ENCODE data around the gene SERGEF. TPM values are rescaled to one million over a fixed set of nuclear protein-coding genes. Genes with fewer than 3 reads are reported as not detected.

SERGEF gene
- total RNA-seq, 1 donor from 2014 or later: 32.4 TPM

- no peaks in the 10 kb centered on the region for H3K9me3 Mint-ChIP-seq (ENCODE audit: low read depth)
- peaks cover 19% of the 10 kb centered on the region for H3K27me3 Mint-ChIP-seq
- H3K27ac Mint-ChIP-seq: no peak overlapping the region
- TF ChIP-seq CTCF (IDR thresholded peaks at IDR 0.05; ENCODE audit: unreplicated experiment): no peak
- H3K4me1 Mint-ChIP-seq (ENCODE audit: low read depth): peaks cover 6% of the 10 kb centered on the region
- no peak overlapping the region for H3K4me3 Mint-ChIP-seq (ENCODE audit: low read depth)
- DNase-seq (ENCODE audit: low spot score, unreplicated experiment): no peak
- H3K36me3 Mint-ChIP-seq (ENCODE audit: insufficient read depth): no peaks in the 10 kb centered on the region
Measured at GRCh38 chr11:17770917-17771316, 241.9 kb downstream of the SERGEF start.

GRCh38 chr11:17770048-17770652 lies 242.7 kb downstream of the SERGEF start:
- peaks cover 6% of the 10 kb centered on the region for H3K4me1 Mint-ChIP-seq (ENCODE audit: low read depth)
- peaks cover 18% of the 10 kb centered on the region for H3K27me3 Mint-ChIP-seq
- H3K4me3 Mint-ChIP-seq (ENCODE audit: low read depth): no peak overlapping the region
- peak overlapping the region; percentile 87 for H3K27ac Mint-ChIP-seq
- TF ChIP-seq CTCF (IDR thresholded peaks at IDR 0.05; ENCODE audit: unreplicated experiment): peak; percentile 49
- DNase-seq (ENCODE audit: low spot score, unreplicated experiment): peak; percentile 35
- no peaks in the 10 kb centered on the region for H3K9me3 Mint-ChIP-seq (ENCODE audit: low read depth)
- H3K36me3 Mint-ChIP-seq (ENCODE audit: insufficient read depth): no peaks in the 10 kb centered on the region

- H3K4me3 Mint-ChIP-seq (ENCODE audit: low read depth): no peak overlapping the region
- no peak for DNase-seq (ENCODE audit: low spot score, unreplicated experiment)
- no peaks in the 10 kb centered on the region for H3K36me3 Mint-ChIP-seq (ENCODE audit: insufficient read depth)
- no peaks in the 10 kb centered on the region for H3K9me3 Mint-ChIP-seq (ENCODE audit: low read depth)
- no peak overlapping the region for H3K27ac Mint-ChIP-seq
- TF ChIP-seq CTCF (IDR thresholded peaks at IDR 0.05; ENCODE audit: unreplicated experiment): no peak
- H3K4me1 Mint-ChIP-seq (ENCODE audit: low read depth): peaks cover 6% of the 10 kb centered on the region
- peaks cover 15% of the 10 kb centered on the region for H3K27me3 Mint-ChIP-seq
Measured at GRCh38 chr11:17769218-17769617, 243.6 kb downstream of the SERGEF start.

- DNase-seq (ENCODE audit: low spot score, unreplicated experiment): no peak
- Mint-ChIP-seq H3K27ac (no peak overlapping the region), H3K9me3 (ENCODE audit: low read depth) (no peaks in the 10 kb centered on the region), H3K27me3 (peaks cover 15% of the 10 kb centered on the region), H3K4me3 (ENCODE audit: low read depth) (no peak overlapping the region), H3K4me1 (ENCODE audit: low read depth) (peaks cover 6% of the 10 kb centered on the region), H3K36me3 (ENCODE audit: insufficient read depth) (no peaks in the 10 kb centered on the region)
- no peak for TF ChIP-seq CTCF (IDR thresholded peaks at IDR 0.05; ENCODE audit: unreplicated experiment)
Measured at GRCh38 chr11:17768547-17768946, 244.3 kb downstream of the SERGEF start.

GRCh38 chr11:17767914-17768313 lies 244.9 kb downstream of the SERGEF start:
- Mint-ChIP-seq H3K9me3 (ENCODE audit: low read depth) (no peaks in the 10 kb centered on the region), H3K4me3 (ENCODE audit: low read depth) (no peak overlapping the region), H3K36me3 (ENCODE audit: insufficient read depth) (no peaks in the 10 kb centered on the region), H3K27ac (peak overlapping the region; percentile 54), H3K27me3 (peaks cover 15% of the 10 kb centered on the region), H3K4me1 (ENCODE audit: low read depth) (peaks cover 6% of the 10 kb centered on the region)
- TF ChIP-seq CTCF (IDR thresholded peaks at IDR 0.05; ENCODE audit: unreplicated experiment): no peak
- DNase-seq (ENCODE audit: low spot score, unreplicated experiment): no peak
